Measurements from ENCODE around the gene CMKLR1.

The CMKLR1 gene

GRCh38 chr12:108319277-108320234 lies 19.6 kb downstream of the CMKLR1 start:
- no peak overlapping the region for H3K27ac ChIP-seq
- TF ChIP-seq ZFX (IDR thresholded peaks at IDR 0.05; ENCODE audit: borderline replicate concordance) (no peak), CTCF (IDR thresholded peaks at IDR 0.05) (no peak)

- H3K27ac ChIP-seq = no peak overlapping the region
- no peak for TF ChIP-seq ZFX (IDR thresholded peaks at IDR 0.05; ENCODE audit: borderline replicate concordance)
- TF ChIP-seq CTCF (IDR thresholded peaks at IDR 0.05) = no peak
Observed at GRCh38 chr12:108318472-108319275, 20.4 kb downstream of the CMKLR1 start.

- no peak overlapping the region for H3K27ac ChIP-seq
- no peak for TF ChIP-seq ZFX (IDR thresholded peaks at IDR 0.05; ENCODE audit: borderline replicate concordance)
- no peak for TF ChIP-seq CTCF (IDR thresholded peaks at IDR 0.05)
Observed at GRCh38 chr12:108317308-108318234, 21.5 kb downstream of the CMKLR1 start.

- no peak overlapping the region for H3K27ac ChIP-seq
- TF ChIP-seq ZFX (IDR thresholded peaks at IDR 0.05; ENCODE audit: borderline replicate concordance) (no peak), CTCF (IDR thresholded peaks at IDR 0.05) (no peak)
Observed at GRCh38 chr12:108316176-108317086, 22.7 kb downstream of the CMKLR1 start.

- TF ChIP-seq CTCF (IDR thresholded peaks at IDR 0.05) (no peak), ZFX (IDR thresholded peaks at IDR 0.05; ENCODE audit: borderline replicate concordance) (no peak)
Observed at GRCh38 chr12:108315486-108316105, 23.5 kb downstream of the CMKLR1 start.

More at GRCh38 chr12:108315486-108316105, 23.5 kb downstream of the CMKLR1 start:
- H3K27ac ChIP-seq = no peak overlapping the region
